GM21786 (cell line): Measurements from ENCODE around the gene SPON1.
"Not testable (repeated sequence)": the region's sequence is repeated elsewhere in the genome, so short reads cannot be mapped to it uniquely, and the experiment has no call there.

Experiments used
- ATAC-seq: cut with Tn5 transposase; IDR thresholded peaks from one replicate; pipeline ENCODE4 v1.9.1; 2021; ENCODE audit not compliant: unreplicated experiment

The SPON1 gene

GRCh38 chr11:14075118-14076078 is 112.9 kb downstream of the SPON1 start:
- ATAC-seq, result peak; percentile 45

GRCh38 chr11:14079011-14079410 is 116.5 kb downstream of the SPON1 start:
- ATAC-seq, result no peak

- no peak for ATAC-seq
These were observed 117.3 kb downstream of the SPON1 start for GRCh38 chr11:14079797-14080196.

- no peak for ATAC-seq
These were observed 119.2 kb downstream of the SPON1 start for GRCh38 chr11:14081581-14082231.

GRCh38 chr11:14082338-14082737 is 119.8 kb downstream of the SPON1 start:
- no peak for ATAC-seq

- not testable (repeated sequence) for ATAC-seq
These were observed 126.3 kb downstream of the SPON1 start for GRCh38 chr11:14088861-14089260.

- no peak for ATAC-seq
These were observed 127.4 kb downstream of the SPON1 start for GRCh38 chr11:14089690-14090462.

GRCh38 chr11:14090631-14091030 is 128.1 kb downstream of the SPON1 start:
- ATAC-seq, result not testable (repeated sequence)

GRCh38 chr11:14093065-14093464 is 130.5 kb downstream of the SPON1 start:
- ATAC-seq, result no peak

- no peak for ATAC-seq
These were observed 132.0 kb downstream of the SPON1 start for GRCh38 chr11:14094481-14095037.

- ATAC-seq, result no peak
These were observed 133.4 kb downstream of the SPON1 start for GRCh38 chr11:14095882-14096281.

- no peak for ATAC-seq
These were observed 134.1 kb downstream of the SPON1 start for GRCh38 chr11:14096606-14097005.

GRCh38 chr11:14101388-14101787 is 138.9 kb downstream of the SPON1 start:
- ATAC-seq, result no peak

GRCh38 chr11:14102766-14103165 is 140.2 kb downstream of the SPON1 start:
- ATAC-seq, result no peak

GRCh38 chr11:14105446-14105845 is 142.9 kb downstream of the SPON1 start:
- no peak for ATAC-seq

- ATAC-seq, result no peak
These were observed 144.0 kb downstream of the SPON1 start for GRCh38 chr11:14106303-14107049.

GRCh38 chr11:14107050-14107430 is 144.5 kb downstream of the SPON1 start:
- ATAC-seq, result no peak

- ATAC-seq, result no peak
These were observed 147.2 kb downstream of the SPON1 start for GRCh38 chr11:14109742-14110141.

GRCh38 chr11:14110629-14111028 is 148.1 kb downstream of the SPON1 start:
- no peak for ATAC-seq

- no peak for ATAC-seq
These were observed 149.0 kb downstream of the SPON1 start for GRCh38 chr11:14111496-14111895.
